LNCAP (cell line): Measurements from ENCODE around the gene ARFGEF3.

Source experiments
- TF ChIP-seq, protein P1 (sequence below): fragments of 450-650 bp; IDR thresholded peaks from 2 replicates; pipeline ENCODE4 v1.5.1; 2017; ENCODE audit warnings: mild to moderate bottlenecking

ARFGEF3 gene

DNA sequence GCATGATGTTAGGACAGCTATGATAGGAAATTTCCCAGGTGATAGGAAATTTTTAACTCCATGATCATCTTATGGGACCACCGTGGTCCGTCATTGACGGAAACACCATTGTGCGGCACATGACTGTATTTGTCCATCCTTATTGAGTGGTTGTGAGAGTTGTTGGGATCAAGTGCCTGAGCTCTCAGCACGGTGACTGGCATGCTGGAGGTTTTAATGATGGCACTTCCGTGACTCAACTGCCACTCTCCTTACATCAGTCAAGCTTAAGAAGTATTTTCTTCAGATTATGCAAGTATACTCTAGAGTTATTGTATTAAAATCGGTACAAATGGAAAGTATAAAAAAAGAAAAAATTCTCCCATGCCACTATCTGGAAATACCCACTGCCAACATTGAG lies 35.8 kb downstream of the ARFGEF3 start:
- TF ChIP-seq, protein P1, sequence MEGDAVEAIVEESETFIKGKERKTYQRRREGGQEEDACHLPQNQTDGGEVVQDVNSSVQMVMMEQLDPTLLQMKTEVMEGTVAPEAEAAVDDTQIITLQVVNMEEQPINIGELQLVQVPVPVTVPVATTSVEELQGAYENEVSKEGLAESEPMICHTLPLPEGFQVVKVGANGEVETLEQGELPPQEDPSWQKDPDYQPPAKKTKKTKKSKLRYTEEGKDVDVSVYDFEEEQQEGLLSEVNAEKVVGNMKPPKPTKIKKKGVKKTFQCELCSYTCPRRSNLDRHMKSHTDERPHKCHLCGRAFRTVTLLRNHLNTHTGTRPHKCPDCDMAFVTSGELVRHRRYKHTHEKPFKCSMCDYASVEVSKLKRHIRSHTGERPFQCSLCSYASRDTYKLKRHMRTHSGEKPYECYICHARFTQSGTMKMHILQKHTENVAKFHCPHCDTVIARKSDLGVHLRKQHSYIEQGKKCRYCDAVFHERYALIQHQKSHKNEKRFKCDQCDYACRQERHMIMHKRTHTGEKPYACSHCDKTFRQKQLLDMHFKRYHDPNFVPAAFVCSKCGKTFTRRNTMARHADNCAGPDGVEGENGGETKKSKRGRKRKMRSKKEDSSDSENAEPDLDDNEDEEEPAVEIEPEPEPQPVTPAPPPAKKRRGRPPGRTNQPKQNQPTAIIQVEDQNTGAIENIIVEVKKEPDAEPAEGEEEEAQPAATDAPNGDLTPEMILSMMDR = no peak

DNA sequence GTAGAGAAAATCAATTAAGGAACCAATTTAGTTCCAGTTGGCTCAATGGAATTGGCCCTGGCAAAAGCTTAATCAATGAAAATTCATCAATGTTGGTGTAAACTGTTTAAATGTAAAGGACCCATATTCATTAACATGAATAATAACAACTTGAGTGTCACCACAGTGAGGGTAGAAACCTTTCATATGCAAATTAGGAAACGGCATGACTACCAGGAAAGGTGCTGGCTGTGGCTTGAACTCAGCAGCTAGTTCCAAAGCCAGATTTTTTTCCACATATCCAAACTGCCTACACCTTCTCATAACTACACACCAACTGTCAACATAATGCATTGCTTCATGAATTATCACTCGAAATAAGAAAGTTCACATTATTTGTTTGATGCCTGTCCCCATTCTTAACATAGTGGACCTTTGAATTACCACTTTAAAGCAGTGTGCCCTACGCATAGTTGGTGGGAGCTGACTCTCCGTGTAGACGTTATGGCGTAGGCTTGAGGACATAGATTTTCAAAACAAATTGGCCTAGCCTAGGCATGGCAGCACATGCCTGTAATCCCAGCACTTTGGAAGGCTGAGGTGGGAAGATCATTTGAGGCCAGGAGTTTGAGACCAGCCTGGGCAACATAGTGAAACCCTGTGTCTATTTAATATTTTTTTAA lies 36.8 kb downstream of the ARFGEF3 start:
- TF ChIP-seq, protein P1 = no peak

DNA sequence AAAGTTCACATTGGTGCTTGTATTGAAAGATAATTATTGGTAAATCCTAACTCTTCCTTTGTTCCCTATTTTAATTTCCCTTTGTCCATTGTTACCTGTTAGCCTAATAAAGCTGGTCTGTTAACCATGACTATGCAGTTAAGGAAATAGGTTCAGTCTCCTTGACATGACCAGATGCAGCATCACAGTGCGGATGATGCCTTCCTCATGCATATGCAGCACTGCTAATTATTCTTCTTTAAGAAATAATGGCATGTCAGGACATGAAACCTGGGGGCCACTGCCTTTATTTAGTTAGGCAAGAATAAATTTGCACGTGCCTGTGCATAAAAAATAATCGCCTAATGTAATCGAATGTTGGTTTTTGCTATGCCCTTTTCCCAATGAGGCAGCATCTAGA lies 40.1 kb downstream of the ARFGEF3 start:
- TF ChIP-seq, protein P1 = no peak

DNA sequence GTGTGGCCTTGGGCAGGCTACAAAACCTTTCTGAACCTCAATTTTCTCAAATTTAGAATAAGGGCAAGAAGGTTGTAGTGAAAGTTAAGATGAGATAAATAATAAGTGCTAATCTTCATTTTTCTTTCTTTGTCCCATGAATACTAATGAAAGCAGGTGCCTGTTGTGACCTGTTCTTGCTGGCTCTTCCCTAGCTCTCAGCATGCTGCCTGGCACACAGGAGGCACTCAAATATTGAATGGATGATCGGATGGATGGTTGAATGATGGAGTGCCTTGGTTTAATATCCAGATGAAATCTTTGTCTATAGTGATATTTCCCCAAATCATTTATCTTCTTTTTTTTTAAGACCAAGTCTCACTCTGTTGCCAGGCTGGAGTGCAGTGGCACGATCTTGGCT lies 41.6 kb downstream of the ARFGEF3 start:
- TF ChIP-seq, protein P1 = no peak

DNA sequence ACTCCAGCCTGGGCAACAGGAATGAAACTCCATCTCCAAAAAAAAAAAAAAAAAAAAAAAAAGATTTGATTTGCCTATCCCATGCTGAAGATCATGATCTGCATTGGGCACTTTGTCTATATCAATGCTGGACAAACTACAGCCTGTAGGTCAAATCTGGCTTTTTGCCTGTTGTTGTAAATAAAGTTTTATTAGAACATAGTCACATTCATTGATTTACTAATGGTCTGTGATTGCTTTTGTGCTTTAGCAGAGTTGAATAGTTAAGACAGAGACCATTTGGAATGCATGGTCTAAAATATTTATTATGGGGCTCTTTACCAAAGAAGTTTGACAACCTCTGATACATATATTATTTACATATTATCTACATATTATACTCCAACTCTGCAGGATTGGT lies 42.6 kb downstream of the ARFGEF3 start:
- TF ChIP-seq, protein P1 = no peak

DNA sequence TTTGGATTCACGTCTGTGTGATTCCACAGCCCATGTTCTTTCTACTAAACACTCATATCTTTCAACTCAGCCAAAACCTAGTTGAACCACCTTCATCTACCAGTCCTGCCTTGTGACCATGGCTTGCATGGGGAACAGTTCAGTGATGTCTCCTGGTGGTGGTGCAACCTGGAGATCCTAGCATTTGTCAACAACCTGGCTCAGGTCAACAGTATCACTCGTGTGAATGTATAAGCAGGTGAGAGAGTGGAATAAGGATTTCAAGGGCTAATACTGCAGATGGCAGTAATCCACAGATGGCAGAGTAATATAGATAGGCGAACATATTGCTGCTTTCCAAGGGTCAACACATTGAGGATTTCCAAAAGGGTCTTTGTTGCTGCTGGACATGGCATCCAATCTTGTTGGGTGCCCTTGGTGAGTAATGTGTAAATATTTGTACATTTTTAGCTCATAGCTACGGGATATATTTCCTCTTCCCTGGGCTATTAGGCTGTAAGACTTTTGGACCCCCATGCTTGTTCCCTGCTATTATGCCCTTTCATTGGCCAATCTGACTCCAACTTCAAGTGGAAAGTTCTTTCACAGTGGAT lies 43.1 kb downstream of the ARFGEF3 start:
- TF ChIP-seq, protein P1 = no peak

DNA sequence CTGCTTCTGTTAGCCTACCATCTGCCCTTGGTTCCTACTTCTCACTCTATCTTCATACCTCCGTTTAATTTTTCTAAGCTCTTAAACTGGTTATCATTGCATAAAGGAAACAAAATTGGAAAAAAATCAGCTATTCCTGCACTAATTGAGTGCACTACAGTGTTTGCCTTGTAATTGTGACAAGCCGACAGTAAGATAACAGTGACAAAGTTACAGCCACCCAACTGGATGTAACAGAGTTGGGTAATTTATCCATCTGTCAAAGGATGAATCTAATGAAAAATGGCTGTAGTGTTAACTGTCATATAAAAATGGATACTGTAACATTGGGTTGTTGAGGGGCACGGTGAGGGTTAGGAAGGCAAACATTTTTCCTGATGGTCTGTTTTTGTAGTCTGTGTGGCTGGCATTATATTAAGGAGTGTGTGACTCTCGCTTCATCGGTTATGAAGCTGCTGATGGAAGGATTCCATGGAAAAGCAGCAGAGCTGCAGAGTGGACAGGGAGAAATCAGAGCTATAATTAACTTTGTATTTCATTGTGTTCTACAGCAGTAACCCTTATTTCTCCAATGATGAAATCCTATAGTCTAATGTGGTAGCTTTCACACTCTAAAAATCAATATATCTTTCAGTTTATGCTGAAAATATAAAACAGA lies 43.8 kb downstream of the ARFGEF3 start:
- TF ChIP-seq, protein P1 = no peak
